ENCODE measurements around the gene REC8.
A peak's percentile ranks its signal among the peaks of the same experiment; 100 is the strongest.
"Not testable (repeated sequence)": the region's sequence is repeated elsewhere in the genome, so short reads cannot be mapped to it uniquely, and the experiment has no call there.

Gene REC8

GRCh38 chr14:24196071-24197055 lies 24.5 kb downstream of the REC8 start:
- no peaks in the 10 kb centered on the region for H3K27me3 Mint-ChIP-seq
- H3K4me1 Mint-ChIP-seq = peaks cover 57% of the 10 kb centered on the region
- H3K9me3 Mint-ChIP-seq = no peaks in the 10 kb centered on the region
- H3K27ac Mint-ChIP-seq = peak overlapping the region; percentile 95
- H3K36me3 Mint-ChIP-seq = peaks cover 8% of the 10 kb centered on the region
- H3K4me3 Mint-ChIP-seq = peak overlapping the region; percentile 94

- peak overlapping the region; percentile 94 for H3K4me3 Mint-ChIP-seq
- no peaks in the 10 kb centered on the region for H3K9me3 Mint-ChIP-seq
- H3K4me1 Mint-ChIP-seq = peaks cover 53% of the 10 kb centered on the region
- peak overlapping the region; percentile 38 for H3K27ac Mint-ChIP-seq
- peaks cover 10% of the 10 kb centered on the region for H3K36me3 Mint-ChIP-seq
- H3K27me3 Mint-ChIP-seq = no peaks in the 10 kb centered on the region
Observed at GRCh38 chr14:24197056-24197450, 25.2 kb downstream of the REC8 start.

GRCh38 chr14:24198814-24199524 lies 27.1 kb downstream of the REC8 start:
- Mint-ChIP-seq H3K27me3 (no peaks in the 10 kb centered on the region), H3K9me3 (peaks cover 6% of the 10 kb centered on the region), H3K27ac (peak overlapping the region; percentile 38), H3K4me1 (peaks cover 49% of the 10 kb centered on the region), H3K36me3 (peaks cover 15% of the 10 kb centered on the region), H3K4me3 (peak overlapping the region; percentile 38)

- H3K36me3 Mint-ChIP-seq = peaks cover 24% of the 10 kb centered on the region
- H3K4me1 Mint-ChIP-seq = peaks cover 53% of the 10 kb centered on the region
- not testable (repeated sequence) for H3K9me3 Mint-ChIP-seq, H3K4me3 Mint-ChIP-seq, H3K27ac Mint-ChIP-seq, H3K27me3 Mint-ChIP-seq
Observed at GRCh38 chr14:24202538-24202937, 30.7 kb downstream of the REC8 start.

GRCh38 chr14:24203249-24203886 lies 31.5 kb downstream of the REC8 start:
- Mint-ChIP-seq H3K4me1 (peaks cover 61% of the 10 kb centered on the region), H3K36me3 (peaks cover 27% of the 10 kb centered on the region)
- not testable (repeated sequence) for H3K4me3 Mint-ChIP-seq, H3K27ac Mint-ChIP-seq, H3K9me3 Mint-ChIP-seq, H3K27me3 Mint-ChIP-seq

- H3K36me3 Mint-ChIP-seq = peaks cover 27% of the 10 kb centered on the region
- H3K9me3 Mint-ChIP-seq = peaks cover 6% of the 10 kb centered on the region
- H3K4me1 Mint-ChIP-seq = peaks cover 56% of the 10 kb centered on the region
- H3K27me3 Mint-ChIP-seq = no peaks in the 10 kb centered on the region
- H3K4me3 Mint-ChIP-seq = no peak overlapping the region
- peak overlapping the region; percentile 19 for H3K27ac Mint-ChIP-seq
Observed at GRCh38 chr14:24204163-24205146, 32.6 kb downstream of the REC8 start.

- peaks cover 6% of the 10 kb centered on the region for H3K9me3 Mint-ChIP-seq
- H3K27ac Mint-ChIP-seq = no peak overlapping the region
- H3K4me3 Mint-ChIP-seq = no peak overlapping the region
- no peaks in the 10 kb centered on the region for H3K27me3 Mint-ChIP-seq
- H3K36me3 Mint-ChIP-seq = peaks cover 34% of the 10 kb centered on the region
- H3K4me1 Mint-ChIP-seq = peaks cover 68% of the 10 kb centered on the region
Observed at GRCh38 chr14:24206260-24207103, 34.6 kb downstream of the REC8 start.

GRCh38 chr14:24207104-24207551 lies 35.2 kb downstream of the REC8 start:
- peaks cover 6% of the 10 kb centered on the region for H3K9me3 Mint-ChIP-seq
- H3K27me3 Mint-ChIP-seq = no peaks in the 10 kb centered on the region
- no peak overlapping the region for H3K4me3 Mint-ChIP-seq
- peaks cover 35% of the 10 kb centered on the region for H3K36me3 Mint-ChIP-seq
- H3K27ac Mint-ChIP-seq = no peak overlapping the region
- H3K4me1 Mint-ChIP-seq = peaks cover 71% of the 10 kb centered on the region

GRCh38 chr14:24207625-24208024 lies 35.7 kb downstream of the REC8 start:
- H3K4me3 Mint-ChIP-seq = no peak overlapping the region
- no peaks in the 10 kb centered on the region for H3K27me3 Mint-ChIP-seq
- no peak overlapping the region for H3K27ac Mint-ChIP-seq
- H3K36me3 Mint-ChIP-seq = peaks cover 33% of the 10 kb centered on the region
- peaks cover 73% of the 10 kb centered on the region for H3K4me1 Mint-ChIP-seq
- H3K9me3 Mint-ChIP-seq = peaks cover 6% of the 10 kb centered on the region

- Mint-ChIP-seq H3K4me1 (peaks cover 80% of the 10 kb centered on the region), H3K9me3 (no peaks in the 10 kb centered on the region), H3K27ac (peak overlapping the region; percentile 9), H3K4me3 (peak overlapping the region; percentile 90), H3K36me3 (peaks cover 25% of the 10 kb centered on the region), H3K27me3 (no peaks in the 10 kb centered on the region)
Observed at GRCh38 chr14:24211311-24211710, 39.4 kb downstream of the REC8 start.

- H3K4me1 Mint-ChIP-seq = peaks cover 66% of the 10 kb centered on the region
- H3K4me3 Mint-ChIP-seq = peak within 1 kb of the TSS; percentile 90
- H3K36me3 Mint-ChIP-seq = peaks cover 18% of the 10 kb centered on the region
- peak within 1 kb of the TSS; percentile 92 for H3K27ac Mint-ChIP-seq
- H3K27me3 Mint-ChIP-seq = no peaks in the 10 kb centered on the region
- H3K9me3 Mint-ChIP-seq = no peaks in the 10 kb centered on the region
Observed at GRCh38 chr14:24212924-24213865, 41.3 kb downstream of the REC8 start, which contains the start of gene CHMP4A. Gene CHMP4A, minus strand, starts transcription at chr14:24213488. Its CDS starts 49 bp downstream, at chr14:24213439.

- no peaks in the 10 kb centered on the region for H3K9me3 Mint-ChIP-seq
- peak overlapping the region; percentile 92 for H3K27ac Mint-ChIP-seq
- no peaks in the 10 kb centered on the region for H3K27me3 Mint-ChIP-seq
- H3K4me3 Mint-ChIP-seq = peak overlapping the region; percentile 90
- H3K36me3 Mint-ChIP-seq = peaks cover 18% of the 10 kb centered on the region
- H3K4me1 Mint-ChIP-seq = peaks cover 65% of the 10 kb centered on the region
Observed at GRCh38 chr14:24213866-24214662, 42.2 kb downstream of the REC8 start.

Measured in activated naive CD4-positive, alpha-beta T cell treated with anti-CD3 and anti-CD28 coated beads, Interleukin-2, amount 50 U/mL, for 24 hours (primary cell).